SW480 (cell line): ENCODE data around the gene NUP153.

Experiments
- DNase-seq: peaks from one replicate; pipeline ENCODE4 v3.0.0-alpha.2; 2016; ENCODE audit warnings: low spot score

Gene NUP153

GRCh38 chr6:17662585-17662984 lies 44.1 kb downstream of the NUP153 start:
- DNase-seq = no peak

- DNase-seq = no peak
These were observed 50.1 kb downstream of the NUP153 start for GRCh38 chr6:17656644-17657043.

GRCh38 chr6:17656092-17656491 lies 50.6 kb downstream of the NUP153 start:
- no peak for DNase-seq

- DNase-seq = no peak
These were observed 53.4 kb downstream of the NUP153 start for GRCh38 chr6:17653198-17653882.

GRCh38 chr6:17650656-17651309 lies 55.9 kb downstream of the NUP153 start:
- DNase-seq = no peak

- no peak for DNase-seq
These were observed 58.0 kb downstream of the NUP153 start for GRCh38 chr6:17648745-17649144.

- DNase-seq = no peak
These were observed 66.2 kb downstream of the NUP153 start for GRCh38 chr6:17640477-17640917.

- DNase-seq = no peak
These were observed 68.5 kb downstream of the NUP153 start for GRCh38 chr6:17638212-17638715.

GRCh38 chr6:17635568-17635967 lies 71.2 kb downstream of the NUP153 start:
- no peak for DNase-seq

- no peak for DNase-seq
These were observed 73.1 kb downstream of the NUP153 start for GRCh38 chr6:17633465-17634188.

- no peak for DNase-seq
These were observed 73.8 kb downstream of the NUP153 start for GRCh38 chr6:17632934-17633333.

GRCh38 chr6:17630511-17631073 lies 76.1 kb downstream of the NUP153 start:
- no peak for DNase-seq

- no peak for DNase-seq
These were observed 76.8 kb downstream of the NUP153 start for GRCh38 chr6:17629824-17630510.

GRCh38 chr6:17628873-17629272 lies 77.9 kb downstream of the NUP153 start:
- DNase-seq = no peak

- DNase-seq = no peak
These were observed 82.3 kb downstream of the NUP153 start for GRCh38 chr6:17624396-17624795.

GRCh38 chr6:17622144-17622543 lies 84.6 kb downstream of the NUP153 start:
- DNase-seq = no peak

GRCh38 chr6:17621003-17621402 lies 85.7 kb downstream of the NUP153 start:
- DNase-seq = no peak

- no peak for DNase-seq
These were observed 90.9 kb downstream of the NUP153 start for GRCh38 chr6:17615794-17616193.

GRCh38 chr6:17612048-17612447 lies 94.7 kb downstream of the NUP153 start:
- DNase-seq = no peak

- DNase-seq = no peak
These were observed 95.9 kb downstream of the NUP153 start for GRCh38 chr6:17610835-17611234.

- no peak for DNase-seq
These were observed 100.1 kb downstream of the NUP153 start for GRCh38 chr6:17606606-17607005.

GRCh38 chr6:17602888-17603287 lies 103.8 kb downstream of the NUP153 start:
- no peak for DNase-seq
